Activated naive CD4-positive, alpha-beta T cell treated with anti-CD3 and anti-CD28 coated beads, Interleukin-2, amount 50 U/mL, for 24 hours (primary cell): Measurements from ENCODE around the gene TRAF7.

Experiments
- H3K27ac Mint-ChIP-seq: one replicate; pipeline ENCODE4 v1.8.0; 2021; ENCODE audit warnings: mild to moderate bottlenecking, mixed read lengths
- H3K27me3 Mint-ChIP-seq: one replicate; pipeline ENCODE4 v1.8.0; 2021; ENCODE audit warnings: mixed read lengths
- H3K36me3 Mint-ChIP-seq: one replicate; pipeline ENCODE4 v1.8.0; 2021; ENCODE audit warnings: mixed read lengths
- H3K4me1 Mint-ChIP-seq: one replicate; pipeline ENCODE4 v1.8.0; 2021; ENCODE audit warnings: mixed read lengths
- H3K4me3 Mint-ChIP-seq: one replicate; pipeline ENCODE4 v1.8.0; 2021; ENCODE audit warnings: mild to moderate bottlenecking, mixed read lengths
- H3K9me3 Mint-ChIP-seq: one replicate; pipeline ENCODE4 v1.8.0; 2021; ENCODE audit warnings: mixed read lengths

Gene TRAF7

GRCh38 chr16:2179107-2179501, 23.5 kb downstream of the TRAF7 start:
- no peak overlapping the region for H3K4me3 Mint-ChIP-seq
- no peaks in the 10 kb centered on the region for H3K9me3 Mint-ChIP-seq
- peak overlapping the region; percentile 46 for H3K27ac Mint-ChIP-seq
- H3K4me1 Mint-ChIP-seq, result no peaks in the 10 kb centered on the region
- H3K27me3 Mint-ChIP-seq, result no peaks in the 10 kb centered on the region
- H3K36me3 Mint-ChIP-seq, result peaks cover under 1% of the 10 kb centered on the region

DNA sequence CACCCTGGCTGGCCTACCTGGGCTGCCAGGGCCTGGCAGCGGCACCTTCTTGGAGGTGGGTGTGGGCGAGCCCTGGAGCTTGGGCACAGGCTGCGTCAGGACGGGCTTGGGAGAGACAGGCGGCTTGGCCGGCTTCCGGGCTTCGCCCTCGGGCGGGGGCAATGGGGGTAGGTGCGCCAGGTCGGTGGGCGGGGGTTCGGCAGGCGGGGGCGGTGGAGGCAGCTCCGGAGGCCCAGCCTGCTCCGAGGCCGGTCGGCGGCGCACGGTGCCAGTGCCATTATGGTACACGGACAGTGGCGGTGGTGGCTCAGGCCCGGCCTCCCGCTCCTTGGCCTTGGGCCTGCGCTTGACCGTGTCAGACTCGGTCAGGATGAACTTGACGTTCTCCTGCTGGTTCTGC, 24.0 kb downstream of the TRAF7 start:
- peak overlapping the region; percentile 46 for H3K27ac Mint-ChIP-seq
- no peaks in the 10 kb centered on the region for H3K27me3 Mint-ChIP-seq
- no peak overlapping the region for H3K4me3 Mint-ChIP-seq
- H3K36me3 Mint-ChIP-seq, result no peaks in the 10 kb centered on the region
- H3K4me1 Mint-ChIP-seq, result no peaks in the 10 kb centered on the region
- no peaks in the 10 kb centered on the region for H3K9me3 Mint-ChIP-seq

GRCh38 chr16:2180461-2180860, 24.9 kb downstream of the TRAF7 start:
- Mint-ChIP-seq H3K9me3 (no peaks in the 10 kb centered on the region), H3K4me1 (no peaks in the 10 kb centered on the region), H3K4me3 (no peak overlapping the region), H3K27me3 (no peaks in the 10 kb centered on the region), H3K36me3 (no peaks in the 10 kb centered on the region), H3K27ac (no peak overlapping the region)

DNA sequence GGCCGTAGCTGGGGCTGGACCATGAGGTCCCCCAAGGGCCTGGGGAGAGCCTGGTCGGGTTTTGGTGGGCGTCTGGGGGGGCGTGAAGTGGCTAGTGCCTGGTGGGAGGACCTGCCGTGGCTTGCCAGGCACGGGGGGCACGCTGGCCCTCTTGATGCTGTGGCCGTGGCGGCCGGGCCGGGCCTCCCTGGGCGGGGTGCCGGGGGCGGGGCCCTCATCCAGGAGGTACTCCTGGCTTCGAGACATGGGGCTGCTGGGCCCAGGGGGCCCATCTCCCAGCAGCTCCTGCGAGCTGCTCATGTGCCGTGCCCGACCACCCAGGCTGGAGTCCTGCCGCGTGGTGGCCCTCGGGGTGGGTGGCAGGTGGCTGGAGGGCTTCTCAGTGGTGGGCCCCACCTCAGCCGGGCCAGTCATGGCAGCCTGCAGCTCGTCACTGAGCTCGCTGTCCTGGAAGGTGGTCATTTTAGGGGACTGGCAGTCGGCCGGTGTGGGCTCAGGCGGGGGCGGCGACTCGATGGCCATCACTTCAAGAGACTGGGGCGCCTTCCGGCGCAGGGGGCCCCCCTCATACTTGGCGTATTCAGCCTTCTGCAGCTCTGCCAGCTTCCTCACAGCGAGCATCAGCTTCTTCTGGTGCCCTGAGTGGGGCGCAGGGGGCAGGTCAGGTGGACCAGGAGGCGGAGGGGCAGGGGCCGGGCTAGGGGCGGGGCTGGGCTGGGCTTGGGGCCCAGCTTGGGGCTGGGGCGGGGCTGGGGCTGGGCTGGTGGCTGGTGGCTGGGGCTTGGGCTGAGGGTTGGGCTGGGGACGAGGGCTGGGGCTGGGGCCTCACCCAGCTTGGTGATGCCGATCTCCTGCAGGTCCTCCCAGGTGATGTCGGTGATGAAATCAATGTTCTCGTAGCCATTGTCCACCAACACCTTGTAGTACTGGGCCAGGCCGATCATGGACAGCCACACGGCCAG, 25.7 kb downstream of the TRAF7 start:
- H3K9me3 Mint-ChIP-seq, result no peaks in the 10 kb centered on the region
- no peaks in the 10 kb centered on the region for H3K4me1 Mint-ChIP-seq
- no peak overlapping the region for H3K27ac Mint-ChIP-seq
- no peak overlapping the region for H3K4me3 Mint-ChIP-seq
- no peaks in the 10 kb centered on the region for H3K36me3 Mint-ChIP-seq
- no peaks in the 10 kb centered on the region for H3K27me3 Mint-ChIP-seq

DNA sequence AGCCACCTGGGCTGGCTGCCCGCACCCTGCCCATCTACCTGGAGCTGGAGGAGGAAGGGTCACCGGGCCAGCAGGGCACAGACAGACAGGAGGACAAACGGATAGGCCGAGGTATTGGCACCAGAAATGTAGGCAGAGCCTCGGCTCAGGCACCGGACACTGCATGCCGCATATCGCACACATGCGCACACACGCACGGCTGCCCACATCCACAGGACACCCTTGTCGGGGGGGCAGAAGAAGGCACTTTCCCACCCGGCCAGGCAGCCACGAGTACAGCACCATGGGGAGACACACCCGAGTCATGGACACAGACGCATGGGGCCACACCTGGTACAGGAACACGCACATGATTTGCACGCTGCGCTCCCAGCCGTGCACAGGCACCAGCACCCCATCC, 26.4 kb downstream of the TRAF7 start:
- Mint-ChIP-seq H3K4me1 (no peaks in the 10 kb centered on the region), H3K36me3 (no peaks in the 10 kb centered on the region), H3K27me3 (no peaks in the 10 kb centered on the region), H3K27ac (no peak overlapping the region), H3K4me3 (no peak overlapping the region), H3K9me3 (no peaks in the 10 kb centered on the region)

DNA sequence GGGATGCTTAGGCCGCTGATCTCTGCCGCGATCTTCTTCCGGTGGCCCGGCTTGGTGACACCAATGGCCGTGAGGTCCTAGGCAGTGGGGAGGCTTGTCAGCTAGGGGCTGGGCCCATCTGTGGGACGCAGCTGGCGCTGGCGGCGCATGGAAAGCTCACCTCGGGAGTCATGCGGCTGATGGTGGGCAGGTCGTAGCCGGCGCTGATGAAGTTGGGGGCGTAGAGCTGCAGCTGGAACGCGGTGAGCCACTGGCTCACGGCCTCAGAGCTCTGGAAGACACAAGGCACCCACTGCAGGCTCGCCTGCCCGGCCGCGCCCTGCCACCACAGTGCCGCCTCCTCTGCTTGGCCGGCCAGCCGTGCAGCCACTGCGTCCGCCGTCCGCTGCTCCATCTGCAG, 28.1 kb downstream of the TRAF7 start:
- Mint-ChIP-seq H3K27me3 (no peaks in the 10 kb centered on the region), H3K36me3 (no peaks in the 10 kb centered on the region), H3K27ac (no peak overlapping the region), H3K4me3 (no peak overlapping the region), H3K9me3 (no peaks in the 10 kb centered on the region), H3K4me1 (no peaks in the 10 kb centered on the region)

DNA sequence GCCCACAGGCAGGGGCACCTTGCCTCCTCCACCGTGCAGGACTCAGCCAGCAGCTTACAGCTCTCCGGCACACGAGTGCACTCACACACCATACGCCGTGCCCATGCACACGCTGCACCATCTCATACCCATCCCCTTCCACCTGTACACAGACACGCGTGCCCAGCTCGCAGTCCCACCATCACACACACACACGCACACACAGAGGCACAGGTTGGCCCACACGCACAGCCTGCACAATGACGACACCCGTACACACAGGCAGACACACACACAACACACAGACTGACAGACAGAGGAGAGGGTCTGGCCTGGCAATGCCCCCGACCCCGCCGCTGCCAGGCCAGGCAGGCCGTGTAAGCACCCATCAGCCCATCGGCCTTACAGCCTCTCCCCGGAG, 28.8 kb downstream of the TRAF7 start:
- Mint-ChIP-seq H3K9me3 (no peaks in the 10 kb centered on the region), H3K4me3 (no peak overlapping the region), H3K4me1 (no peaks in the 10 kb centered on the region), H3K27me3 (no peaks in the 10 kb centered on the region), H3K27ac (peak overlapping the region; percentile 12), H3K36me3 (no peaks in the 10 kb centered on the region)

DNA sequence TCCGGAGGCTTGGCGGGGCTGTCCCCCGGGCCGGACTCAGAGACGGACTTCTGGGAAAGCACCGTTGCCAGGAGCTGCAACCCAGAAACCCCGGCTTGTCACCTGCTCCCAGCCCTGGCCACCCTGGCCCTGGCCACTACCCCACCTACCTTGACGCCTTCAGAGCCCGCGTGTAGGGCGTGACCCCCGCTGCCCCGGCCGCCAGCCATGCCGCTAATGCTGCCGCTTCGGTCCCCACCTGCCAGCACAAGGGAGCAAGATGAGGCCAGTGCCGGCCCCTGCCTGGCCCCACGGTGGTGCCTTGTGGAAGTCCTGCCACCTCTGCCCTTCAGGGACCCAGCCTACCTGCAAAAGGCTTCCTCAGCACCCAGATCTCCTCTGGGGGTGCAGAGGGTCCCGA, 29.4 kb downstream of the TRAF7 start:
- Mint-ChIP-seq H3K4me1 (no peaks in the 10 kb centered on the region), H3K27me3 (no peaks in the 10 kb centered on the region), H3K4me3 (no peak overlapping the region), H3K27ac (no peak overlapping the region), H3K36me3 (no peaks in the 10 kb centered on the region), H3K9me3 (no peaks in the 10 kb centered on the region)

DNA sequence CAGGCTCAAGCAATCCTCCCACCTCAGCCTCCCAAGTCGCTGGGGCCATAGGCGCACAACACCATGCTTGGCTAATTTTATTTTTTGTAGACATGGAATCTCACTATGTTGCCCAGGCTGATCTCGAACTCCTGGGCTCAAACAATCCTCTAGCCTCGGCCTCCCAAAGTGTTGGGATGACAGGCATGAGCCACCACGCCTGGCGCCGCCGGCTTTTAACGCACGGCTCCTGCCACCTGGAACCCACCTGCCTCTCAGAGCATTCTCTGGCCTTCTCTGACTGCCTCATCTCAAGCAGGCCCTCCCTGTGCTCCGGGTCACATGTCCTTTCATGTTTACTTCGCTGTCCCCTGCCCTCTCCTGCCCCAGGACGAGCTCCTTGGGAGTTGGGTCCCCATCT, 30.5 kb downstream of the TRAF7 start:
- H3K4me1 Mint-ChIP-seq, result no peaks in the 10 kb centered on the region
- no peak overlapping the region for H3K27ac Mint-ChIP-seq
- no peak overlapping the region for H3K4me3 Mint-ChIP-seq
- H3K36me3 Mint-ChIP-seq, result no peaks in the 10 kb centered on the region
- no peaks in the 10 kb centered on the region for H3K9me3 Mint-ChIP-seq
- H3K27me3 Mint-ChIP-seq, result no peaks in the 10 kb centered on the region

GRCh38 chr16:2186505-2186904, 30.9 kb downstream of the TRAF7 start:
- Mint-ChIP-seq H3K27me3 (no peaks in the 10 kb centered on the region), H3K4me1 (no peaks in the 10 kb centered on the region), H3K9me3 (no peaks in the 10 kb centered on the region), H3K36me3 (no peaks in the 10 kb centered on the region), H3K27ac (no peak overlapping the region), H3K4me3 (no peak overlapping the region)

- no peaks in the 10 kb centered on the region for H3K27me3 Mint-ChIP-seq
- H3K27ac Mint-ChIP-seq, result no peak overlapping the region
- no peaks in the 10 kb centered on the region for H3K4me1 Mint-ChIP-seq
- no peak overlapping the region for H3K4me3 Mint-ChIP-seq
- H3K9me3 Mint-ChIP-seq, result no peaks in the 10 kb centered on the region
- H3K36me3 Mint-ChIP-seq, result no peaks in the 10 kb centered on the region
These were observed 31.6 kb downstream of the TRAF7 start for GRCh38 chr16:2187212-2187611.

GRCh38 chr16:2188395-2188794, 32.8 kb downstream of the TRAF7 start:
- no peaks in the 10 kb centered on the region for H3K36me3 Mint-ChIP-seq
- no peaks in the 10 kb centered on the region for H3K27me3 Mint-ChIP-seq
- H3K4me3 Mint-ChIP-seq, result no peak overlapping the region
- no peaks in the 10 kb centered on the region for H3K9me3 Mint-ChIP-seq
- H3K4me1 Mint-ChIP-seq, result no peaks in the 10 kb centered on the region
- H3K27ac Mint-ChIP-seq, result no peak overlapping the region

DNA sequence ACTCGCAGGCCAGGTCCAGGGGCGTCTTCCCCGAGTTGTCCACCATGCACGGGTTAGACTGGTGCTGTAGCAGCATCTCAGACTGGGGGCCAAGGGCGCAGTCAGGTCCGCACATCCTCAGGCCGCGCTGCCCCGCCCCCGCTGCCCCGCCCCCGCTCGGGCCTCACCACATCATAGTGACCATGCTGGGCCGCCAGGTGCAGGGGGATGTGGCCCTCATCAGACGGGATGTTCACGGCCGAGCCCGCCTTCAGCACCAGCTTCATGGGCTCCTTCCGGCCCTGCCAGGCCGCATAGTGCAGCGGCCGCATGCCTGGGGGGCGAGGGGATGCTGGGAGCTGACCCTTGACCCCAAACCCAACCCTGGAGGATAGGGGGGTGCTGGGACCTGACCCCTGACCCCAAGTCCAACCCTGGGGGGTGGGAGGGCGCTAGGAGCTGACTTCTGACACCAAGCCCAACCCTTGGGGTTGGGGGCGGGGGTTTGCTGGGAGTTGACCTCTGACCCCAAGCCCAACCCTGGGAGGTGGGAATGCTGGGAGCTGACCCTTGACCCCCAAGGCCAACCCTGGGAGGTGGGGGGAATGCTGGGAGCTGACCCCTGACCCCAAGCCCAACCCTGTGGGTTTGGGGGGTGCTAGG, 33.8 kb downstream of the TRAF7 start:
- no peaks in the 10 kb centered on the region for H3K36me3 Mint-ChIP-seq
- no peak overlapping the region for H3K27ac Mint-ChIP-seq

DNA sequence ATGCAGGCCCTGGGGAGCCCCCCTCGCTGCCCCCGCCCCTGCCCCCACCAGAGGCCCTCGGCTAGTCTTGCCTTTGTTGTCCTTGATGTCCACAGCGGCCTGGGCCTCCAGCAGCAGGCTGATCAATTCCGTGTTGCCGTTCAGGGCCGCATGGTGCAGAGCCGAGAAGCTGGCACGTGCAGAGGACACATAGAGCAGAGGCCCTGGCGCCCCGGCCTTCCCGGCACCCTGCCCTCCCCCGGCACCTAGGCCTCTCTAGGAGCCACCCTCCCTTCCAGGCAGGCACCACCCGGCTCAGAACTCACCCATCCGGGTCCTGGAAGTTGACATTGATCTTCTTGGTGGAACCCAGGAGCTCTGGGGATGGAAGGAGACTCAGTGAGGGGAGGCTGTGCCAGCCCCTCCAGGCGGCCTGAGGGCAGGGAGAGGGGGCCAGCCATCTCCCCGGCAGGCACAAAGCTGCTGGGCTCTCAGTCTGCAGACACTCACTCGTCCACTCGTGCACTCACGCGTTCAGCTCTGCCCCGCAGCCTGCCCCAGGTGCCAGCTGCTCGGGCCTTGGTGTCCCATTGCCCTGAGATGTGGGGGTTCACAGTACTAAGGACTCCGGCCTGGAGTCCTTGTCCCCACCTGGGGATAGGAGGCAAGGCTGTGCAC, 34.5 kb downstream of the TRAF7 start:
- Mint-ChIP-seq H3K27ac (no peak overlapping the region), H3K27me3 (peaks cover 4% of the 10 kb centered on the region), H3K4me1 (peaks cover 4% of the 10 kb centered on the region), H3K36me3 (no peaks in the 10 kb centered on the region), H3K9me3 (no peaks in the 10 kb centered on the region), H3K4me3 (no peak overlapping the region)

More for the DNA sequence above, 33.8 kb downstream of the TRAF7 start:
- H3K4me3 Mint-ChIP-seq, result no peak overlapping the region
- no peaks in the 10 kb centered on the region for H3K27me3 Mint-ChIP-seq
- no peaks in the 10 kb centered on the region for H3K4me1 Mint-ChIP-seq
- no peaks in the 10 kb centered on the region for H3K9me3 Mint-ChIP-seq

- Mint-ChIP-seq H3K27me3 (peaks cover 4% of the 10 kb centered on the region), H3K4me3 (no peak overlapping the region), H3K4me1 (peaks cover 4% of the 10 kb centered on the region), H3K36me3 (no peaks in the 10 kb centered on the region), H3K9me3 (no peaks in the 10 kb centered on the region), H3K27ac (no peak overlapping the region)
These were observed 35.3 kb downstream of the TRAF7 start for GRCh38 chr16:2190659-2191445.
